Coronary artery (tissue), 2 donors: ENCODE results near the gene FBXL16.

ENCODE experiments used
- DNase-seq: peaks from one replicate; pipeline ENCODE4 v3.0.0-alpha.2; 2017; ENCODE audit warnings: low spot score
- H3K27ac ChIP-seq, 2 donors: fragments of 200-600 bp; sonication (generic); one replicate each; pipeline ENCODE4 v1.5.1; 2016 to 2019
- H3K4me3 ChIP-seq: fragments of 200-600 bp; sonication (generic); 2 replicates; pipeline ENCODE4 v1.5.1; 2016; ENCODE audit warnings: mild to moderate bottlenecking, moderate library complexity
- CTCF ChIP-seq: fragments of 200-600 bp; sonication (generic); IDR thresholded peaks from one replicate; pipeline ENCODE4 v1.5.1; 2019; ENCODE audit warnings: antibody characterized with exemption

The FBXL16 gene

DNA sequence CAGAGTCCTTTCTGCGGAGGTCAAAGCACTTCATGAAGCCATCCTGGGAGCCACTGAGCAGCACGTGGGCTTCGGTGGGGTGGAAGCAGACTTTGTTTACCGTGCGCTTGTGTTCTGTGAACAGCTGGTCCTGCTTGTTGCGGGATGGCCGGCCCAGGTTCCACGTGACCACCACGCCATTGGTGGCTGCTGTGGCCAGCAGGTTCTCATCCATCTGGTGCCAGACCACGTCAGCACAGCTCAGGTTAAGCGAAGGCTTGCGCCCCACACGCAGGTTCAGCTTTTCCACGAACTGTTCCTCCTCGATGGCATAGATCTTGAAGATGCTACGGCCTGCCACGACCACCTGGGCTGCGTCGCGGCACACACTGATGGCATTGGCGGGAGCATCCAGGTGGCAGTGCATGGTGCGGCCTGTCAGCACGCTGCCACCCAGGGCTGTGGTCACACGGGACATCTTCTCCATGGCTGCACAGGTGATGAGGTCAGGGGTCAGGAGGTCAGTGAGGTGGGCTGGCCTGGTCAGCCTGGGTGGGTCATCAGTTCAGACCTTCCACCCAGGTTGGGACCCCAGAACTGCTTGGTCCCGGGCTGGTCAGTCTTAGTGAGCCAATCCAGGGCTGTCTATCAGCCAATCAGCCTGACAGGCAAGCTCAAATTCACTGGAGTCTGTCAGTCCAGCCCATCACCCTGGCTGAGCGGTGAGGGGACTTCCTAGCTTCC, 16.3 kb downstream of the FBXL16 start:
- peak overlapping the region; percentile 80 for H3K4me3 ChIP-seq

DNA sequence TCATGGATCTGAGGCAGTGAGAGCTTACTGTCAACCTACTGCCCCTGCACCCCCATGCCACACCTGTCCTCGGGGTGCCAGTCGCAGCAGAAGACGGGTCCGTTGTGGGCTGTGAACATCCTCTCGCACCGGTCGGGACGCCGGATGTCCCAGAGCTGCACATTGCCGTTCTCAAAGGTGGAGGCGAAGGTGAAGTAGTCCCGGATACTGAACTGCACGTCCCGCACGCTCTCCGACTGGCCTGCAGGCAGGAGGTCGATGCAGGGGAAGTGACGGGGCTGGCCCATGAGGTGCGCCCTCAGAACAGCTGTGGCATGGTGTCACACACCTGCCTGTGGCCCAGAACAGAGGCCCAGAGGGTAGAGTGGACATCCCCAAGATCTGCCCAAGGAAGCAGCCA, 18.1 kb downstream of the FBXL16 start:
- Histone ChIP-seq H3K4me3 (no peak overlapping the region), H3K27ac (no peak overlapping the region)
- no peak for DNase-seq
- no peak for TF ChIP-seq CTCF

More for the DNA sequence above, 16.3 kb downstream of the FBXL16 start:
- peak overlapping the region; percentile 79 to 83 for H3K27ac ChIP-seq
- no peak for DNase-seq
- TF ChIP-seq CTCF = no peak

- H3K27ac ChIP-seq = no peak overlapping the region
These were observed 18.9 kb downstream of the FBXL16 start for GRCh38 chr16:686459-687260.

GRCh38 chr16:685967-686366, 19.6 kb downstream of the FBXL16 start:
- H3K27ac ChIP-seq = no peak overlapping the region
- no peak for DNase-seq
- TF ChIP-seq CTCF = no peak

More at GRCh38 chr16:686459-687260, 18.9 kb downstream of the FBXL16 start:
- no peak overlapping the region for H3K4me3 ChIP-seq
- TF ChIP-seq CTCF = no peak
- no peak for DNase-seq

DNA sequence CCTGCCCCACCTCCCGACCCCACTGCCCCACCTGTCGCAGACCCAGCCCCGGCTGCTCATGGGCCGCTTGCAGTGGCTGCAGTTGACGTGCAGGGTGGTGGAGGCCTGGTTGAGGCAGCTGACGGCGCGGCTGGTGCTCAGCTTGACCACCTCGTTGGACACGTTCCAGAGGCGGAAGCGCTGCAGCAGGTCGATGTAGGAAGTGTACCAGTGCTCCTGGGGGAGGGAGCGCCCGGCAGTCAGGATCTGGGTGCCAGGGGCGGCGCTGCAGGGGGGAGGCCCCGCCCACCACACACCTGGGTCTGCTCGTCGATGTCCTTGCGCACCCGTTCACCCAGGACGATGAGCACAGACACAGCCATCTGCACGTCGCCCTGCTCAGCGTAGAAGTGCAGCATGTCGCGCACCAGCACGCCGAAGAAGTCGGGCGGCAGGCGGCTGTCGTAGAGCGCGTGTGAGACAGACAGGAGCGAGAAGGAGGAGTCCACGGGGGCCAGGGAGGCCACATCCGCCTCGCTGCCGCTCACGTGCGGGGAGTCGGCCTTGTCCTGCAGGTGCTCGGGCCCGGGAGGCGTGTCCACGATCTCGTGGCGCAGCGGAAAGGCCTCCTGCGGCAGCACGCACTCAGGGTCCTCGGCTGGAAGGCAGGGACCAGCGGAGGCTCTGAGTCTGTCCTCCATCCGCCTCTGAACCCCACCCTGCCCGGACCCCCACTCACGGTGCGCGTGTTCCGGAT, 20.5 kb downstream of the FBXL16 start:
- Histone ChIP-seq H3K27ac (peak overlapping the region in 1 of 2 donors; percentile 90), H3K4me3 (peak overlapping the region; percentile 98)
- DNase-seq = no peak
- TF ChIP-seq CTCF = no peak

More at GRCh38 chr16:685967-686366, 19.6 kb downstream of the FBXL16 start:
- no peak overlapping the region for H3K4me3 ChIP-seq

- Histone ChIP-seq H3K4me3 (peak within 1 kb of the TSS; percentile 98), H3K27ac (peak within 1 kb of the TSS; percentile 67 to 90)
- peak; percentile 97 for DNase-seq
- no peak for TF ChIP-seq CTCF
These were observed 21.4 kb downstream of the FBXL16 start, which contains the start of gene JMJD8 for GRCh38 chr16:684071-684794. TSS of gene JMJD8 (minus strand) at chr16:684334. CDS start at chr16:684319, 15 bp downstream.
